ENCODE results near the gene LRWD1.
A peak's percentile ranks its signal among the peaks of the same experiment; 100 is the strongest.
"Not testable (repeated sequence)": the region's sequence is repeated elsewhere in the genome, so short reads cannot be mapped to it uniquely, and the experiment has no call there.

The LRWD1 gene

GRCh38 chr7:102481962-102482361 lies 17.2 kb downstream of the LRWD1 start:
- peak in 3 of 42 donors; percentile 1 to 7 (median 3) for DNase-seq
- intact Hi-C loops (cut with DNase I), result not testable (repeated sequence)

GRCh38 chr7:102484317-102484716 lies 19.5 kb downstream of the LRWD1 start:
- DNase-seq; intact Hi-C loops (cut with DNase I): not testable (repeated sequence)

GRCh38 chr7:102490529-102491075 lies 25.8 kb downstream of the LRWD1 start:
- intact Hi-C loops (cut with DNase I), result not testable (repeated sequence)
- DNase-seq, result peak in 7 of 42 donors; percentile 2 to 39 (median 5)

- intact Hi-C loops (cut with DNase I); DNase-seq: not testable (repeated sequence)
These were observed 28.6 kb downstream of the LRWD1 start for GRCh38 chr7:102493220-102493935.

DNA sequence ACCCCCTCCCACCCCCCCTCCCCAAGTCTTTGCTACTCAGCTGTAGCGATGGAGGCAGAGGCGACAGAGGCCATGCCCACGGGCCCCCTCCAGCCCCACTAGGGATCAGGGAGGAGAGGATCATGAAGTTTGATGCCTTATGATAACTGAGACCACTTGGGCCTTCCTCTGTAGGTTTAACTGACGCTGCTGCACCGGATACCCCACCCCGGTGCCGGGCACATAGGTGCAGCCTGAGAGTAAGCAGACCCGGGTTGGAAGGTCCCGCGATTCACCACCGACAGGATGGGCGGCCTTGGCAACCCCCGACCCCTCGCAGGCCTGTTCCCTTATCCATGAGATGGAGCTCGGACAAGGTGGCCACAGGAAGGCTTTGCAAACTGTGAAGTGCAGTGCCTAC lies 29.2 kb downstream of the LRWD1 start:
- DNase-seq, result peak in 4 of 42 donors; percentile 2 to 32 (median 9)
- intact Hi-C loops (cut with DNase I), result not testable (repeated sequence)

- intact Hi-C loops (cut with DNase I); DNase-seq: not testable (repeated sequence)
These were observed 29.8 kb downstream of the LRWD1 start for GRCh38 chr7:102494473-102495149.

GRCh38 chr7:102496861-102497260 lies 32.1 kb downstream of the LRWD1 start:
- DNase-seq, result peak in 4 of 42 donors; percentile 2 to 28 (median 4)
- intact Hi-C loops (cut with DNase I), result not testable (repeated sequence)

DNA sequence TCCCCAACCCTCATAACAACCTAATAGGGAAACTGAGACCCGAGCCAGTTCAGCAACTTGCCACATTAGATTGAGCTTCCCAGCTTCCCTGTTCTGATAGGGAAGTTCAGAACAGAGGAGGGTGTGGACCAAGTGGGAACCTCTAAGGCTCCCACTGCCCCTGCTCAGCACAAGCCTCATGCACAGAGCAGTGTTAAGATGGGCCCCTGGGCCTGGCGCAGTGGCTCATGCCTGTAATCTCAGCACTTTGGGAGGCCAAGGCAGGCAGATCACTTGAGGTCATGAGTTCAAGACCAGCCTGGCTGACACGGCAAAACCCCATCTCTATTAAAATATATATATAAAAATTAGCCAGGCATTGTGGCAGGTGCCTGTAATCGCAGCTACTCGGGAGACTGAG lies 32.5 kb downstream of the LRWD1 start:
- intact Hi-C loops (cut with DNase I), result not testable (repeated sequence)
- peak in 3 of 42 donors; percentile 3 to 27 (median 4) for DNase-seq

DNA sequence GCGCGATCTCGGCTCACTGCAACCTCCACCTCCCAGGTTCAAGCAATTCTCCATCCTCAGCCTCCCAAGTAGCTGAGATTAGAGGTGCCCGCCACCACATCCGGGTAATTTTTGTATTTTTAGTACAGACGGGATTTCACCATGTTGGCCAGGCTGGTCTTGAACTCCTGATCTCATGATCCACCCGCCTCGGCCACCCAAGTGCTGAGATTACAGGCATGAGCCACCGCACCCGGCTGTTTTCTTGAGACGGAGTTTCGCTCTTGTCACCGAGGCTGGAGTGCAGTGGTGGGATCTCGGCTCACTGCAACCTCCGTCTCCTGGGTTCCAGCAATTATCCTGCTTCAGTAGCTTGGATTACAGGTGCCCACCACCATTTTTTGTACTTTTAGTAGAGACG lies 33.5 kb downstream of the LRWD1 start:
- DNase-seq, result peak in 6 of 42 donors; percentile 0 to 26 (median 4)
- intact Hi-C loops (cut with DNase I), result not testable (repeated sequence)

DNA sequence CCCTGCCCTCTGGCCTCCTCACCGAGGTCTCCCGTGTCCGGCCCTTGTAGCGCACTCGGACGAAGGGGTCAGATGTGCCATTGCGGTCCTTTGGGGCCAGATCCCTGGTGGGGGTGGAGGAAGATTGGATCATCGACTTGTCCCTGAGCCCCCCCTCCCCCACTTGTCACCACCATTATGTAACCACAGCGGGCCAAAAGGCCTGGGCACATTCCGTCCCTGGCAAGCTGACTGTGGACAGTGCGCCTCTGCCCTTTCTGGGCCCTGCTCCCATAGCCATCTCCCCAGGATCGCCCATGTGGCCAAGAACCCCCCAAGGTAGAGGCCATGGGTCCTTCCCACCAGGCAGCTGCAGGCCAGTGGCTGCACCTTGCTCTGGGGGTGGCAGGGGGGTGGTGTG lies 38.4 kb downstream of the LRWD1 start:
- DNase-seq; intact Hi-C loops (cut with DNase I): not testable (repeated sequence)

GRCh38 chr7:102505298-102506185 lies 40.8 kb downstream of the LRWD1 start:
- intact Hi-C loops (cut with DNase I), result not testable (repeated sequence)
- DNase-seq, result peak in 3 of 42 donors; percentile 6 to 8 (median 6)

DNA sequence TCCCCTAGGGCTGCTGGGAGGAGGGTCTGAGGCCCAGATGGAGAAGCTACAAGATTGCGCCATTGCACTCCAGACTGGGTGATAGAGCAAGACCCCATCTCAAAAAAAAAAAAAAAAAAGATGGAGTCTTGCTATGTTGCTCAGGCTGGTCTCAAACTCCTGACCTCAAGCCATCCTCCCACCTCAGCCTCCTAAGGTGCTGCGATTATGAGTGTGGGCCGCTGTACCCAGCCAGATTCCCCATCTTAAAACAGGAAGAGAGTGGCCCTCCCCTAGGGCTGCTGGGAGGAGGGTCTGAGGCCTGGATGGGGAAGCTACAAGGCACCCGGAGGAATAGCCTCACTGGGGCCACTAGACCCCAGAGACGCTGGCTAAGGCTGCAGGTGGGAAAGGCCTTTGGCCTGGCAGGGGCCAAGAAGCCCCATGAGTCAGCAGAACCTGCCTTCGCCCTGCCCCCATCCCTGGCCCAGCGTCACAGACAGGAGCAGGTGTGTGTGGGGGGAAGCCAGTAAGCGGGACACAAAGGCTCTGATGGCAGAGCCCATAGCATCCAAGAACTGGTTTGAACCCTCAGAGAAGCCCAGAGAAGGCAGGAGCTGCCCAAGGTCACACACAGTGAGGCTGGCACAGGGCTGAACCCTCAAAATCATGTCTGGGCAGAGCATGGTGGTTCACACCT lies 42.8 kb downstream of the LRWD1 start:
- intact Hi-C loops (cut with DNase I), result not testable (repeated sequence)
- DNase-seq, result peak in 7 of 42 donors; percentile 3 to 23 (median 12)

- intact Hi-C loops (cut with DNase I), result not testable (repeated sequence)
These were observed 45.8 kb downstream of the LRWD1 start for GRCh38 chr7:102510575-102510974.

GRCh38 chr7:102511860-102512522 lies 47.2 kb downstream of the LRWD1 start:
- intact Hi-C loops (cut with DNase I); DNase-seq: not testable (repeated sequence)

More at GRCh38 chr7:102510575-102510974, 45.8 kb downstream of the LRWD1 start:
- peak in 3 of 42 donors; percentile 5 to 36 (median 16) for DNase-seq

DNA sequence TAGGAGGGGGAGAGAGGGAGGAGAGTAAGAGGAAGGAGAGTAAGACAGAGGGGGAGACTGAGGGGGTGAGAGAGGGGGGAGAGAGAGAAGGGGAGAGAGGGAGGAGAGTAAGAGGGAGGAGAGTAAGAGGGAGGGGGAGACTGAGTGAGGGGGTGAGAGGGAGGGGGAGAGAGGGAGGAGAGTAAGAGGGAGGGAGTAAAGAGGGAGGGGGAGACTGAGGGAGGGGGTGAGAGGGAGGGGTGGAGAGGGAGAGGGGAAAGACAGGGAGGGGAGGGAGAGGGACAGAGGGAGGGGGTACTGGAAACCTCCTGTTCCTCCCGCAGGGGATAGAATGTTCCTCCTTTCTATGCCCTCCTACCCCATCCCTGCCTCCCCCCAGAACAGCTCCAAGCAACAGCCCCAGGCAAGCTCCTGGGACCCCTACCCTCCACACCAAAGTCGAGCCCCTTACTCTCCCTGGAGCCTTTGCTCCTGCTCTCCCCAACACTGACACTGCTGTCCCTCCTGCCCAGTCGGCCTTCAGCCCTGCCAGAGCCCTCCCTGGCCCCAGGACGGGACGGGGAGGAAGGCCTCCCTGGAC lies 47.9 kb downstream of the LRWD1 start:
- DNase-seq, result peak in 33 of 42 donors; percentile 4 to 84 (median 28)
- intact Hi-C loops (cut with DNase I), result not testable (repeated sequence)

- intact Hi-C loops (cut with DNase I), result not testable (repeated sequence)
- DNase-seq, result peak in 2 of 42 donors; percentile 5 to 15
These were observed 50.3 kb downstream of the LRWD1 start for GRCh38 chr7:102514881-102515721.
